ENCODE data around the gene ANKRD33B. TPM values are rescaled to one million over a fixed set of nuclear protein-coding genes. Genes with fewer than 3 reads are reported as not detected.
"Not testable (repeated sequence)": the region's sequence is repeated elsewhere in the genome, so short reads cannot be mapped to it uniquely, and the experiment has no call there.

Gene ANKRD33B
- total RNA-seq, 1 experiment from 2014 or later = 0.46 TPM

GRCh38 chr5:10634050-10634449 lies 70.2 kb downstream of the ANKRD33B start:
- DNase-seq (ENCODE audit: low read depth) = no peak

GRCh38 chr5:10634562-10634961 lies 70.7 kb downstream of the ANKRD33B start:
- DNase-seq (ENCODE audit: low read depth) = no peak

GRCh38 chr5:10635257-10635866 lies 71.5 kb downstream of the ANKRD33B start:
- peak; percentile 55 for DNase-seq (ENCODE audit: low read depth)

- DNase-seq (ENCODE audit: low read depth) = no peak
These were observed 72.0 kb downstream of the ANKRD33B start for GRCh38 chr5:10635867-10636350.

GRCh38 chr5:10636363-10637142 lies 72.7 kb downstream of the ANKRD33B start:
- DNase-seq (ENCODE audit: low read depth) = no peak

GRCh38 chr5:10637944-10638343 lies 74.1 kb downstream of the ANKRD33B start:
- no peak for DNase-seq (ENCODE audit: low read depth)

- not testable (repeated sequence) for DNase-seq (ENCODE audit: low read depth)
These were observed 74.9 kb downstream of the ANKRD33B start for GRCh38 chr5:10638723-10639122.

GRCh38 chr5:10639846-10640368 lies 76.0 kb downstream of the ANKRD33B start:
- DNase-seq (ENCODE audit: low read depth) = no peak

- DNase-seq (ENCODE audit: low read depth) = no peak
These were observed 78.5 kb downstream of the ANKRD33B start for GRCh38 chr5:10642367-10642766.

GRCh38 chr5:10644192-10644591 lies 80.3 kb downstream of the ANKRD33B start:
- no peak for DNase-seq (ENCODE audit: low read depth)

- DNase-seq (ENCODE audit: low read depth) = no peak
These were observed 81.3 kb downstream of the ANKRD33B start for GRCh38 chr5:10645146-10645545.

- DNase-seq (ENCODE audit: low read depth) = no peak
These were observed 81.8 kb downstream of the ANKRD33B start for GRCh38 chr5:10645671-10646070.

- DNase-seq (ENCODE audit: low read depth) = no peak
These were observed 83.8 kb downstream of the ANKRD33B start for GRCh38 chr5:10647640-10648039.

GRCh38 chr5:10648806-10649665 lies 85.2 kb downstream of the ANKRD33B start:
- no peak for DNase-seq (ENCODE audit: low read depth)

- no peak for DNase-seq (ENCODE audit: low read depth)
These were observed 86.0 kb downstream of the ANKRD33B start for GRCh38 chr5:10649666-10650380.

- DNase-seq (ENCODE audit: low read depth) = no peak
These were observed 88.3 kb downstream of the ANKRD33B start for GRCh38 chr5:10652151-10652550.

- DNase-seq (ENCODE audit: low read depth) = no peak
These were observed 88.7 kb downstream of the ANKRD33B start for GRCh38 chr5:10652606-10653005.

GRCh38 chr5:10653043-10653442 lies 89.2 kb downstream of the ANKRD33B start:
- DNase-seq (ENCODE audit: low read depth) = peak; percentile 22

- no peak for DNase-seq (ENCODE audit: low read depth)
These were observed 90.0 kb downstream of the ANKRD33B start for GRCh38 chr5:10653751-10654400.

GRCh38 chr5:10654566-10654965 lies 90.7 kb downstream of the ANKRD33B start:
- no peak for DNase-seq (ENCODE audit: low read depth)
